Stomach smooth muscle (tissue), 2 donors: ENCODE data around the gene VSIG4.
"Not testable (repeated sequence)": the region's sequence is repeated elsewhere in the genome, so short reads cannot be mapped to it uniquely, and the experiment has no call there.

ENCODE experiments used
- H3K27ac ChIP-seq: one replicate; pipeline ENCODE4 v1.7.0; 2013; ENCODE audit warnings: mild to moderate bottlenecking, low read length, inconsistent platforms
- H3K27me3 ChIP-seq, 2 donors: one replicate each; pipeline ENCODE4 v1.7.0; 2013; ENCODE audit warnings: low read length in 2 of 2; ENCODE audit not compliant: insufficient read depth in 2 of 2, control insufficient read depth in 1 of 2
- H3K36me3 ChIP-seq, 2 donors: one replicate each; pipeline ENCODE4 v1.7.0; 2013; ENCODE audit warnings: low read length in 2 of 2; ENCODE audit not compliant: control insufficient read depth in 2 of 2, insufficient read depth in 2 of 2
- H3K4me1 ChIP-seq: one replicate; pipeline ENCODE4 v1.7.0; 2013; ENCODE audit warnings: low read length; ENCODE audit not compliant: control insufficient read depth, insufficient read depth
- H3K4me3 ChIP-seq, 2 donors: one replicate each; pipeline ENCODE4 v1.7.0; 2013; ENCODE audit warnings: low read length in 2 of 2
- H3K9ac ChIP-seq, 2 donors: one replicate each; pipeline ENCODE4 v1.7.0; 2013; ENCODE audit warnings: low read length in 2 of 2, mild to moderate bottlenecking in 1 of 2
- H3K9me3 ChIP-seq, 2 donors: one replicate each; pipeline ENCODE4 v1.7.0; 2013; ENCODE audit warnings: low read length in 2 of 2; ENCODE audit not compliant: control insufficient read depth in 2 of 2
- donor health status: healthy.
- donor health status: Pancreatic carcinoma.

VSIG4 gene

GRCh38 chrX:66039944-66040343 is at the start of gene VSIG4:
TSS of gene VSIG4 (minus strand) at chrX:66040080. CDS start at chrX:66039998, 82 bp downstream.
- Histone ChIP-seq H3K9ac (no peak within 1 kb of the TSS), H3K27ac (no peak within 1 kb of the TSS), H3K9me3 (no peaks in the 10 kb centered on the region), H3K36me3 (no peaks in the 10 kb centered on the region), H3K27me3 (peaks cover 0 to 6% of the 10 kb centered on the region in 2 donors), H3K4me1 (no peaks in the 10 kb centered on the region), H3K4me3 (no peak within 1 kb of the TSS)

- H3K27ac ChIP-seq: no peak overlapping the region
- no peaks in the 10 kb centered on the region for H3K9me3 ChIP-seq
- peaks cover 2% of the 10 kb centered on the region for H3K4me1 ChIP-seq
- peaks cover 0 to 3% of the 10 kb centered on the region in 2 donors for H3K27me3 ChIP-seq
- no peak overlapping the region for H3K9ac ChIP-seq
- H3K36me3 ChIP-seq: no peaks in the 10 kb centered on the region
- H3K4me3 ChIP-seq: no peak overlapping the region
Measured at GRCh38 chrX:66076801-66077200, 36.9 kb upstream of the VSIG4 start.

GRCh38 chrX:66074920-66075879 is 35.3 kb upstream of the VSIG4 start:
- H3K9ac ChIP-seq: no peak overlapping the region
- no peak overlapping the region for H3K27ac ChIP-seq
- H3K4me3 ChIP-seq: no peak overlapping the region
- peaks cover 2% of the 10 kb centered on the region for H3K4me1 ChIP-seq
- H3K36me3 ChIP-seq: no peaks in the 10 kb centered on the region
- H3K9me3 ChIP-seq: no peaks in the 10 kb centered on the region
- peaks cover 0 to 3% of the 10 kb centered on the region in 2 donors for H3K27me3 ChIP-seq

GRCh38 chrX:66071126-66071525 is 31.2 kb upstream of the VSIG4 start:
- no peaks in the 10 kb centered on the region for H3K36me3 ChIP-seq
- peaks cover 0 to 2% of the 10 kb centered on the region in 2 donors for H3K27me3 ChIP-seq

GRCh38 chrX:66064261-66064660 is 24.4 kb upstream of the VSIG4 start:
- no peaks in the 10 kb centered on the region for H3K36me3 ChIP-seq
- H3K9ac ChIP-seq: no peak overlapping the region
- no peaks in the 10 kb centered on the region for H3K9me3 ChIP-seq
- H3K27me3 ChIP-seq: no peaks in the 10 kb centered on the region
- H3K4me1 ChIP-seq: no peaks in the 10 kb centered on the region
- H3K4me3 ChIP-seq: no peak overlapping the region
- H3K27ac ChIP-seq: no peak overlapping the region

More at GRCh38 chrX:66071126-66071525, 31.2 kb upstream of the VSIG4 start:
- H3K9me3 ChIP-seq: no peaks in the 10 kb centered on the region
- no peak overlapping the region for H3K9ac ChIP-seq
- H3K4me1 ChIP-seq: peaks cover 2% of the 10 kb centered on the region
- no peak overlapping the region for H3K27ac ChIP-seq
- H3K4me3 ChIP-seq: no peak overlapping the region

GRCh38 chrX:66057019-66057418 is 17.1 kb upstream of the VSIG4 start:
- not testable (repeated sequence) for H3K27me3 ChIP-seq, H3K9me3 ChIP-seq, H3K36me3 ChIP-seq, H3K27ac ChIP-seq, H3K4me3 ChIP-seq, H3K9ac ChIP-seq, H3K4me1 ChIP-seq

GRCh38 chrX:66054978-66055377 is 15.1 kb upstream of the VSIG4 start:
- Histone ChIP-seq H3K27me3 (peaks cover 0 to 6% of the 10 kb centered on the region in 2 donors), H3K27ac (no peak overlapping the region), H3K9ac (no peak overlapping the region), H3K4me1 (no peaks in the 10 kb centered on the region), H3K9me3 (no peaks in the 10 kb centered on the region), H3K4me3 (no peak overlapping the region), H3K36me3 (no peaks in the 10 kb centered on the region)

- Histone ChIP-seq H3K27ac (no peak overlapping the region), H3K9ac (no peak overlapping the region), H3K4me3 (no peak overlapping the region), H3K4me1 (no peaks in the 10 kb centered on the region), H3K9me3 (no peaks in the 10 kb centered on the region), H3K27me3 (peaks cover 0 to 6% of the 10 kb centered on the region in 2 donors), H3K36me3 (no peaks in the 10 kb centered on the region)
Measured at GRCh38 chrX:66053414-66053813, 13.5 kb upstream of the VSIG4 start.

- no peak overlapping the region for H3K27ac ChIP-seq
Measured at GRCh38 chrX:66051980-66052379, 12.1 kb upstream of the VSIG4 start.

GRCh38 chrX:66050140-66050569 is 10.3 kb upstream of the VSIG4 start:
- Histone ChIP-seq H3K4me1 (no peaks in the 10 kb centered on the region), H3K9ac (no peak overlapping the region), H3K9me3 (no peaks in the 10 kb centered on the region), H3K4me3 (no peak overlapping the region), H3K27me3 (peaks cover 0 to 3% of the 10 kb centered on the region in 2 donors), H3K27ac (no peak overlapping the region), H3K36me3 (no peaks in the 10 kb centered on the region)

More at GRCh38 chrX:66051980-66052379, 12.1 kb upstream of the VSIG4 start:
- Histone ChIP-seq H3K4me1 (no peaks in the 10 kb centered on the region), H3K4me3 (no peak overlapping the region), H3K9ac (no peak overlapping the region), H3K36me3 (no peaks in the 10 kb centered on the region), H3K27me3 (peaks cover 0 to 6% of the 10 kb centered on the region in 2 donors), H3K9me3 (no peaks in the 10 kb centered on the region)

- H3K27ac ChIP-seq: no peak overlapping the region
- no peaks in the 10 kb centered on the region for H3K4me1 ChIP-seq
- H3K36me3 ChIP-seq: no peaks in the 10 kb centered on the region
- no peak overlapping the region for H3K9ac ChIP-seq
- H3K27me3 ChIP-seq: no peaks in the 10 kb centered on the region
- no peaks in the 10 kb centered on the region for H3K9me3 ChIP-seq
- H3K4me3 ChIP-seq: no peak overlapping the region
Measured at GRCh38 chrX:66049056-66049455, 9.2 kb upstream of the VSIG4 start.
